ENCODE measurements around the gene CYP19A1.

DNA sequence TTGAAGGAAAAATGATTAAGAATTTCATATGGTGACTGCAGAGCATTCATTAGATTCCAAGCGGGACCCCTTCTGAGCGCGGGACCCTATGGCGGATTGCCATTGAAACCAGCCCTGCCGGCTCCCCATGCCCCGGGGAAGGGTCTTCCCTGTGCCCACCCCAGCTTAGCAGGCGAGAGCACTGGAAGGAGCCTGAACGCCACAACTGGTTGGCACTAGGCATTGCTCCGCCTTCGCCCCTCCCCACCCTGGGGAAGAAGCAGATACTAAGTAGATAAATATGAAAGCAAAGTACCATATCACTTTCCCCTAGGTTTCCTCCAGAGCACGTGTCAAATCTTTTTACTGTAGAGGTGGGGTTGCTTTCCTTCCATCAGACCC is 70.7 kb downstream of the CYP19A1 start:
- TF ChIP-seq CTCF (IDR thresholded peaks at IDR 0.05) (no peak), POLR2A (IDR thresholded peaks at IDR 0.05) (no peak)
